GM19351 (cell line): ENCODE measurements around the gene TENT4B.

Source experiments
- ATAC-seq: cut with Tn5 transposase; IDR thresholded peaks from one replicate; pipeline ENCODE4 v1.9.1; 2021; ENCODE audit warnings: mild to moderate bottlenecking, moderate library complexity; ENCODE audit not compliant: unreplicated experiment

The TENT4B gene

DNA sequence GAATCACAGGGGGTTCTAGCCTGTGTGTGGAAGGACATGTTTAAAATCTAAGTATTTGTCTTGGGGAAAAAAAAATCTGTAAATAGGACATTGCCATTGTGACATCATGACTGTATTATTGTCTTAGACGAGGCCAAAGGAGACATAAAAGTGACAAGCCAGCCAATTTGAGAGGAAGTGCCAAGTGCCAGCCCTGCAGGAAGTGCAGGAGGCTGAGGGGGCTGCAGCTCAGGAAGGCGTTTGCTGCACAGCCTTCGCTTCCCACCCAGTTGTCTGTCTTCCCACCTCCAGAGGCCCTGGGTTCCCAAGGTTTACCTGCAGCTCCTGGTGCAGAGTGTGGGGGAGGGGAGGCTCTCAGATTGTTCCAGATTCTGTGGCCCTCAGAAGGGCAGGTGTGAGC lies 114.5 kb downstream of the TENT4B start:
- ATAC-seq: no peak

GRCh38 chr16:50268352-50268751 lies 115.2 kb downstream of the TENT4B start:
- no peak for ATAC-seq

DNA sequence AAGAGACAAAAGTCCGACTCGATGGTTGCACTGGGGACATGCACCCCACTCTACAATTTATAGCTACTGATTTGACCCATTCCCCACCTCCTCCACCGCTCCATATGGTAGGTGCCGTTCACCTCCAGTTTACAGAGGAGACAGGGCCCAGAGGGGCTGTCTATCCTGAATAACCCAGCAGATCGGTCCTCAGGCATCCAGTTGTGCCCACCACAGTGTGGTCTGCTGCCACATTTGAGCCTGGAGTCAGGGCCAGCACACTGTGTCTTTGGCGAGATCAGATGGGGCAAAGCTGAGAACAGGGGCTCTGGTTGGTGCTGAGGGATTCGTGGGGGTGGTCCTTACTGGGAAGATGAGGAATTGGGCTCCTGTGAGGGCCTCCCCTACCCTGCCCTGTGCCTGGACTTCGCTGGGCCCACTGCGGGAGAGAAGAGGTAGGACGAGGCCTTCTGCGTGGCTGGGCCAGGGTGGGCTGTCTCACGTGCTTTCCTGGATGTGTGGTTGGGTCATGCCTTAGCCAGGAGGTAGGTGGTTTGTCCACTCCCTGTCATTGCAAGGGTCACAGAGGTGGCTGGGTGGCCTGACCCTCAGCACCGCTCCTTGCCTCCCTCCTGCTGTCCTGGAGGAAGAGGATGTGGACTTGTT lies 116.1 kb downstream of the TENT4B start:
- no peak for ATAC-seq

DNA sequence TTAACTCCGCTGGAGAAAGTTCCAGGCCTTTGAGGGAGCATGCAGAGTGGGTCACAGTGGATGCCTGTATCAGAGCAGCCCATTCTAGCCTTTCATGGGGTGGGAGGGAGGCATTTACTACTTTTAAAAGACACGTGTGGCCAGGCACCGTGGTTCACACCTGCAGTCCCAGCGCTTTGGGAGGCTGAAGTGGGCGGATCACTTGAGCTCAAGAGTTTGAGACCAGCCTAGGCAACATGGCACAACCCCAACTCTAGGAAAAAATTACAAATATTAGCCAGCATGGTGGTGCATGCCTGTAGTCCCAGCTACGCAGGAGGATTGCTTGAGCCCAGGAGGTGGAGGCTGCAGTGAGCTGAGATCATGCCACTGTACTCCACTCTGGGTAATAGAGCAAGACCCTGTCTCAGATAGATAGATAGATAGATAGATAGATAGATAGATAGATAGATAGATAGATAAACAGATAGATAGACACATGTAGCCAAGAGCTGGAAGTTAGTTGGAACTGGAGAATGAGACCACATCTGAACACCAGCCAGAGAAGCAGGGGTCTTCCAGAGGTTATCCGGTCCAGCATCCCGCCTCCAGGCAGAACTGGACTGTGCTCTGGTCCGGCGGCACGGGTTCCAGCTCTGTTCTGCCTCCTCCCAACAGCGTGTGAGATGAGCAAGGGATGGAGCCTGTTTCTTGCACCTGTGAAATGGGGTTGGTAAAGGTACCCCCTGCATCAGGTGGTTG lies 116.8 kb downstream of the TENT4B start:
- no peak for ATAC-seq

DNA sequence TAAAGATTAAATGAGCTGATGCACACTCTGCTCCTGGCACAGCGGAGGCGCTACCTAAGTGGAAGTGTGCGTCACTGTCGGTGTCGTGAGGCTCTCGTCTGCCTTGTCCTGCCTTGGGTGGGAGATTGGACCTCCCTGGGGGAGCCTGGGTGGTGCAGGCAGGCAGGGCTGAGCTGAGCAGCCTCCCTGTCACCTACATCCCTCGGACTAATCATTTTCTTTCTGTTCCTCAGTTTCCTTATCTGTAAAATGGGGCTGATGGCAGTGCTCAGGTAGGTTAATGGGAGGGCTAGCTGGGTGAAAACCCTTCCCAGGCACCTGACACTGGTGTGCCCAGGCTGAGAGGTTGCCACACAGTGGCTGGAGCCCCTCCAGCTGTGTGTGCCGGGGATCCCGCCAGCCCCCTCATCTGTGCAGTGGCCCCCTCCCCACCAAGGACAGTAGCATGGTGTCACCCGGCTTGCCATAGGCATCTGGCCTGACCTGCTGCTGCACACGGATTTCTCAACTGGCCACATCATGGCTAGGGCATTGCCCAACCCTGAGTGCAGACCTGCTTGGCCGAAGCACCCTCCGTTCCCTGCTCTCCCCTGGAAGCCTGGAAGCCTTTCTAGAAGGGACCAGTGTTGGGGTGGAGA lies 117.5 kb downstream of the TENT4B start:
- ATAC-seq: no peak

GRCh38 chr16:50271148-50272041 lies 118.3 kb downstream of the TENT4B start:
- ATAC-seq: no peak

GRCh38 chr16:50272111-50272571 lies 119.0 kb downstream of the TENT4B start:
- ATAC-seq: no peak

DNA sequence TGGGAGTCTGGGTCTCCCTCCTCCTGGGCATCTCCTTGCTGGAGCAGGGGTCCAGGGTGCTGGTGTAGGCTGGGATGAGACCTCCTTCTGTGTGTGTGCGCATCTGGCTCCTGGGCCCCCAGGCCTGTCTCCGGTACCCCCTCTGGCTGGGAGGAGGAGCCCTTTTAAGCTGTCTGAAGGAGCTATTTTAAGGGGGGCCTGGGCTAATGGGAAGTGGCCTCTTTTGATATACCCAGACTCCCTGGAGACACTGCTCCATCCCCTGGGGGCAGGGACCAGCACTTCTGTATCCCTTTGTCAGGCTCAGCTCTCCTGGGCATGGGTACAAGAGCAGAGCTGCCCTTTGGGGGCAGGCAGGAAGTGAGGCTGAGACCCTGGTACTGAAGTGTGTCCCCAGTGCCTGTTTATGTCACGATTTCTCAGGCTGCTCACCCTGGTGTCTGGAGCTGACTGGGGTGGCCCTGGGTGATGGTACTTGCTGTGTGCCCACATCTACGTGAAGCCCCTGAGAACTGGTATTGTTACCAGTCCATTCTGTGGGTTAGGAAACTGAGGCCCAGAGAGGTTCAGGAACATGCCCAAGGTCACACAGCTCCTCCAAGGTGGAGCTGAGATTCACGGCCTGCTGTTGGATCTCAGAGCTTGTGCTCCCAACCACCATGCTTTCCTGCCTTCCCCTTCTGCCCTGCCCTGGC lies 119.7 kb downstream of the TENT4B start:
- no peak for ATAC-seq

- ATAC-seq: no peak
These were observed 120.2 kb downstream of the TENT4B start for GRCh38 chr16:50273382-50273690.

DNA sequence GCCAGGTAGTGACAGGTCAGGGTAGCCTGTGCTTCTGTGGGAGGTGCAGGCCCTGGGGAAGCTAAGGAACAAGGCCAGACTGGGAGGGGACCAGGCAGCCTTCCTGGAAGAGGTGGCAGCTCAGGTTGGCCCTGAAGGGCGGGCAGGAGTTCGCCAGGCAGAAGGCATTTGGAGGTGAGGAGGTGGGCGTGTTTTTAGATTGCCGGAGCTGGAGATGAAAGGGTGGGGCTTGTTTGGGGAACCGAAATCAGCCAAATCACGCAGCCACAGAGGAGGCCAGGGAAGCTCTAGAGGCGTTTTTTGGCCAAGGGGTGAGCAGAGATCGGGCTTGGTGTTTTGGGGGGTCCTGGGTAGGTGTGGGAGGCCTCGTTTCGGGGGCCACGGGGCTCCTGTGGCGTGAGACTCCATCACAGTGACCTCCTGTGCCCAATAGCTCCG lies 120.8 kb downstream of the TENT4B start:
- ATAC-seq: peak; percentile 80

DNA sequence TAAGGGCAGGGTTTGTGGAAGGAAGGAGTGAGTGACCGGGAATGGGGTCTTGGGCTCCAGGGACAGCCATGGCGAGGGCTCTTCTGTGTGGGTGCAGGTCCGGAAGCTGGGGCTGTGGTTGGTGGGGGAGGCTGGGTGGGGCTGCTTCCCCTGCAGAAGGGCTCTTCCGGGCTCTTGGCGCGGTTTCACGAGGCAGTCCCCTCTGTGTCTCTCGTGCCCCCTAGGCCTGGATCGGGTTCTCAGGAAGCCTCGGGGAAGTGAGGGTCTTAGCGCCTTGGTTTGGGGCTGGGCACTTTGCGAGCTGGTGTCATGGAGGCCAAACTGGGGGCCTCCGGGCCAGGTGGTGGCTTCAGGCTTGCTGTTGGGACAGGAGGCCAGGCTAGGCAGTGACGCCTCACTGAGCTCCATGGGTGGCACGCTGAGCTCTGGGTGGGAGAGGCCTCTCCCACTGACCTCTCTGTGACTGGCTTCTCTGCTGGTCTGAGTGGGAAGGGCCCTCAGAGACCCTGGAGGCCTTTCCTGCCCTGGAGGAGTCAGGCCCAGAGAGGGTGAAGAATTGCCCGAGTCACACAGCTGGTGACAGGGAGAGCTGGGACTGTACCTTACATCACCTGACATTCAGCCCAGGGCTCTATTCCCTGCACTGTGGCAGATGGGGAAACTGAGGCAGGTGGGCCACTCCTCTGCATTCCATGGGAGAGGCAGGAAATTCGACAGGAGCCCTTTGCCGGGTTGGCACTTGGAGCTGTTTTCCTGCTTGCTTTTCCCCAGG lies 121.4 kb downstream of the TENT4B start:
- peak; percentile 50 for ATAC-seq

- ATAC-seq: no peak
These were observed 122.0 kb downstream of the TENT4B start for GRCh38 chr16:50275098-50275415.

DNA sequence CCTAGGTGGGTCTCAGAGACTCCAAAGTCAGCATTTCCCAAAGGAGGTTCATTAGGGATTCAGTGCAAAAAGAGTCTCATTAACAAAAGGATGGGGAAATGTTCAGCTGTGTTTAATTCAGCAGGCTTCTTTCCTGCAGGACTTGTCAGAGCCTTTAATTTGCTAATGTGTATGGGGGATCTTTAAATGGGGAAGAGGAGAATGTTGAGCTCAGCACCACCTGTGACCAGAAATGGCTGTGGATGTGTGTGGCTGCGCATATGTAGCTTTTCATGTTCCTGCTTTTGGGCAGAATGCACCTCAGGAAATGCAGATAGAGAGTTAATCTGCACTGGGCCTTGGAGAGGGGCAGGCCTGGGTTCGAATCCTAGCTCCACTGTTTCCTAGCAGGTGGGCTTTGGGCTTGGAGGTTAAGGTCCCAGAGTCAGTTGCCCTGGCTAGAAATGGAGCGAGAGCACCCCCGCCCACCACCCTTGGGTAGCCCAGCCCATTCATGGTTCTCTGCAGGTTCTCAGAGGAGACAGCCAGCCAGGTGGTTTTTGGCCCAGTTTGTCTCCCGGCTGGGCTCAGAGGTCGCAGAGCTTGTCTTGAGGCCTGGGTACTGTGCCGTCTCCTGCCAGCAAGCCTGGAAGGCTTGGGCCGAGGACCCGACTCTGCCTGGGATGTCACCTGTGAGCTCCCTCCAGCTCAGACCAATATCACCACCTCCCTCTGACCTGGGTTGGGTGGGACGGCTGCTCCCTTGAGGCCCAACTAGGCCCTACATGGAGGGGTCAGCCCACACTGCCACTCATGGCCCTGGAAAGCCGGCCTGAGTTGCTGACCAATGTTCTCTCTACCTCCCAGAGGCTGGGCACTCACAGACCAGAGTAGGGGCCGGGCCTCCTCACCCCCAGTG lies 122.6 kb downstream of the TENT4B start:
- no peak for ATAC-seq

DNA sequence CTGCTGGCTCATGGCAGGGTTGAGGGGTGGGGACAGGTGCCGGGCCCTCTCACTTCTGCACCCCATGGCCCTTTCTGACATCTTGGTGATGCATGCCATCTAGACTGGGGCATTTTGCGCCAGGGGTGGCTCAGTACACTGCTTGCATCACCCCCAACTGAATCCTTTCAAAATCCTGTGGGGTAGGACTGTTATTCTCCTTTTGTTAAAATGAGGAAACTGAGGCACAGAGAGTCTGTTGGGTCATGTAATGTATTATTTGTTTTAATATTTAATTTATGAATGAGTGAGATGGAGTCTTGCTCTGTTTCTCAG lies 123.2 kb downstream of the TENT4B start:
- ATAC-seq: no peak

DNA sequence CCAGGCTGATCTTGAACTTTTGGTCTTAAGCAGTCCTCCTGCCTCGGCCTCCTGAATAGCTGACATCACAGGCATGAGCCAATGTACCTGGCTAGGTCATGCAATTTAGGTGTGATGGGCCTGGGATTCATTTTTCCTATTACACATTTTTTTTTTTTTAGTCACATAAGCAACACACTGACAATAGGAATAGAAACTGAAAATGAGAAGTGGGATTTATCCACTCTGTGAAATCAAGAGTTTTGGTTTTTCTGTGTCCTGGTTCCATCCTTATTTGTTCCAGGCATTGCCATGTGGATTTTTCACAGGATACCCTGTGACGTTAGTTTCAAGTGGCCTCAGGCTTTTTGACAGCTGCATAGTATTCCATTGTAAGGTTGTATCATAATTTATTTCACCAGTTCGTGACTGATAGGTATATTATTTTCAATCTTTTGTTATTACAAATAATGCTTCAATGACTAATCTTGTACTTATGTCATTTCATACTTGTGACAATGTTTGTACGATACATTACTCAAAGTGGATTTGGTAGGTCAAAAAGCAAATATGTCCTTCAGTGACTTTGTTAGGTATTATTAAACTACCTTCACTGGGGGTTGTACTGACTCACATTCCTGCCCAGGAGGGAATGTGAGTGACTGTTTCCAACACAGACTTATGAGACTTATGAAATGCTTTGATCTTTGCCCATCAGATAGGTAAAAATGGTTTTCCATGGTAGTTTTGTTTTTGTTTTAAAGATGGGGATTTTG lies 123.9 kb downstream of the TENT4B start:
- no peak for ATAC-seq

DNA sequence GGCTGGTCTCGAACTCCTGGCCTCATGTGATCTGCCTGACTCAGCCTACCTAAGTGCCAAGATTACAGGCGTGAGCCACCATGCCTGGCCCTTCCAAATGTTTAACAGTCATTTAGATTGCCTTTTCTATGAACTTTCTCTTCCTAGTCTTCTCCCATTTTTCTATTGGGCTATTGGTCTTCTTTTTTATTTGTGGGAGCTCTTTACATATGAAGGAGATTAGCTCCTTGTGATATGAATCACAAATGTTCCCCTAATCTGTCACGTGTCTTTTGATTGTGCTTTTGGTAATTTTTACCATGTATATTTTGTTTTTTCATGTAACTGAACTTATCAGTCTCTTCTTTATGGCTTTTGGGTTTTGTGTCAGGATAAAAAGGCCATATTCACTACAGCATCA lies 125.1 kb downstream of the TENT4B start:
- ATAC-seq: no peak

GRCh38 chr16:50279504-50279865 lies 126.4 kb downstream of the TENT4B start:
- ATAC-seq: no peak

DNA sequence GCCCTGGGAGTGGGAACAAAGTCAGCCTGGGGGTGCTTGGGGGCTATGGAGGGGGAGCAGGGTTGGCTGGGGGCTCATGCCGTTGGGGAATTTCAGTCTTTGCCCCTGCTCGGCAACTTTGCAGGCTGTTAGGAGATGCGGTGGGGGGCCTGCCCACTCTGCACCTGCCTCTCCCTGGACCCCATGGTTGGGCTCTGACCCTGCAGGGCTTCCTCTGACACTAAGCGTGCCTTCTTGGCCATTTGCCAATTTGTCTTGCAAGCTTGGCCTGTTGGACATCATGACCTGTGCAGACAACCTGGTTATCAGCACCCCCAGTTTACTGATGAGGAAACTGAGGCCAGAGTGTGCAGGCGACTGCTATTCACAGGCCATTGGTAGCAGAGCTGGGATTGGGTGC lies 127.8 kb downstream of the TENT4B start:
- no peak for ATAC-seq
